Medulla oblongata (tissue), 1 donor: ENCODE measurements around the gene SYCP2.

Experiments used
- DNase-seq: peaks from one replicate; pipeline ENCODE4 v3.0.0-alpha.2; 2015; ENCODE audit errors: extremely low spot score

The SYCP2 gene

DNA sequence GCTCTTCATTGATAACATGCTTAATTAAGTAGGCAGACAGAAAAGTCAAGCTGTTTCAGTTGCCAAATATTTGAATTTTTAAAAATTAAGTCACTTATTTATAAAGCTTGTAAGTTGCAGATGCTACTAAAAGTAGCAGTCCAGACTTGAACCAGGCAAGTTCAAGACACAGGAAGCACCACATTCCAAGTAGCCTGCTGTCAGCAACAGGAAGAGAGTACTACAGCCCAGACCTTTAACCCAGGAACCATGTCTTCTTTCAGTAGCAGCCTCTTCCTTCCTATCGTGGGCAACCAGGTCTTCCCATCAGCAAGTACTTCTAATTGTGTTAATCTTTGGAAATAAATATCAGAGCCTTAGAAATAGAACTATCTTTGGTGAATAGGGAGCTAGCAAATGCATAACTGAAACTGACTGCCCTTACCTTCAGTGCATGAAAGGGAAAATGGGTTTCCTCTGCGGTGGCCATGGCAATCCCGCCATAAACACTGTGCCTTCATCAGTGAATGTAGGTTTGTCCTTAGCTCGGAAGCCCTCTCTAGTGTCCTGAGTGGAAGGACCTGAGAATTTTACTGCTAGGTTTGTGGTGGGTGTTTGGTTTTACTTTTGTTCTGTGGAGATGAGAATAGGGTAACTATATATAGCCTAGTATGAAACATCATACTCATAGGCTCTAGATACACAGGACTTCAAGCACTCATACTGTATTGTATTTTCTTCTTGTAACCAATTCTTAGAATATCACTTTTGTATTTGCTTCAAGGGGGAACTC lies 95.6 kb downstream of the SYCP2 start:
- DNase-seq = no peak

DNA sequence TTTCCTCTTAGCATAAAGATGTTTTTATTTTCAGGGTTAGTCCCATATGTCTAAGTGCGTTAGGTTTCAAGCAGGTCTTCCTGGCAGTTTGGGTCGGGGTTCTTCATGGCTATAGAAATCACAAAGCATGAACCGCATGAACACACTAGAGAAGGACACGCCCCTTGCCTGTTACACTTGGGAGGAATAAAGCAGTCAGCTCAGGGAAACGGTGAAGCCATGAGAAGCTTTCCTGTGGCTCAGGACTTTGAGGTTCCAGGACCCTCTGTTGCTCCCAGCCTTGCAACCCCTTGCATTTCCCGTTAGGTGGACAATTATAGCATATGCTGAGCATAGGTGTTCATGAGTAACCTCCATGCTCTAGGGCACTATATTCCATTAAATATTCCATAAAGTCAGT lies 96.7 kb downstream of the SYCP2 start:
- peak; percentile 30 for DNase-seq

DNA sequence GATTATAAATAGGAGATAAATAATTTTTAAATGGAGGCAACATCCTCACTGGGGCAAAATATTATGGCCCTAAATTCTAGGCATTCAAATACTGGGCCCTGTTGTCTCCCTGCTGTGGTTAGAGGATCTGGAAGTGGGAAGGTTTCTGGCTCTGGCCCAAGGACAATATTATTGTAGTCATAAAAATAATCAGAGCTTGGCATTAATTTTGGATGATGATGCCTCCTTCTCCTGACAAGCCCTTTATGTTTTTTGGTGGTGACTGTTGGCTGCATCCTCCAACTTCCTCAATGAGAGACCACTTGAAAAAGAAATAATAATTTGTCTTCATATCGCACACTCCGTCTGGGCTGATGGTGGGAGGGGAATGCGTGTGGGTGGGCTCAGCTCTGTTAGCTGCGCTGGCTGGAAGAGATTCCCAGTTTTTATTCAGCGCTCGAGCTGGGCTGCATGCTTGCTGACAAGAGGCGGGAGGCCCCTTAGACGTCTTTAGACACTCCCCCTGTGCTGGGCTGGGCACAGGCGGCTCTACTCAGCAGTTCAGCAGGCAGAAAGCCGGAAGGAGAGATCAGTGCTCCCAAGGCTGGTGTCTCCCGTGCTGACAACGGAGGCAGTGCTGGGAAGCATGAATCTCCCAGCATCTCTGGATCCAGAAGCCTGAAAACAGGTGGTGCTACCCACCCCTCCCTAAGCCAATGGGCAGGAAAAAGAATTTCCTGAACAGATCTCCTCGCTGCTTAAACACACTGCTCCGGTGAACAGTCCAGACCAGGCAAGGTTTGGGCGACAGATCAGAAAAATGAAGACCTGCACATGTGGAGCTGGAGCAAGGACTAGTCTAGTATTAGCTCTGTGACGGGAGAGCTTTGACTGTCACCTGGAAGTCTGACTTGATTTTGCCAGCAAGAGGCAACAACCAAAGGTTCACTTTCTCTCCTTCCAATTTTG lies 97.7 kb downstream of the SYCP2 start:
- peak; percentile 79 for DNase-seq

DNA sequence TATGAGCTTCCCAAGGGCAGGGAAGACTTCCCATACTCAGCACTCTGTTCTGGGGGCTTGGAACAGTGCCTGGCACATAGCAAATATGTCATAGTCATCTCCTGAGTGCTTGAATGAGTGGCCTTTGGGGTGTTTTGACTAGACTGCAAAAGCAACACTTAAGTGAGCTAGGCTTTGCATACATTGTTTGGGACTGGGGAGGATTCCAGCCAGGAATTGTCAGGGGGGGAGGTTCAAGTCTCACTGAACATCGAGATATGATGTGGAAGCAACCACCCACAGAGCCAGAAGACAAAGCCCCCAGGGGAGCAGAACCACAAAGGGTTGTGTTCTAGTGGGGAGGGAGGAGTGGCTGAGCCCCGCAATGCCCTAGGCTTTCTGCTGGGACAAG lies 98.4 kb downstream of the SYCP2 start:
- DNase-seq = no peak

DNA sequence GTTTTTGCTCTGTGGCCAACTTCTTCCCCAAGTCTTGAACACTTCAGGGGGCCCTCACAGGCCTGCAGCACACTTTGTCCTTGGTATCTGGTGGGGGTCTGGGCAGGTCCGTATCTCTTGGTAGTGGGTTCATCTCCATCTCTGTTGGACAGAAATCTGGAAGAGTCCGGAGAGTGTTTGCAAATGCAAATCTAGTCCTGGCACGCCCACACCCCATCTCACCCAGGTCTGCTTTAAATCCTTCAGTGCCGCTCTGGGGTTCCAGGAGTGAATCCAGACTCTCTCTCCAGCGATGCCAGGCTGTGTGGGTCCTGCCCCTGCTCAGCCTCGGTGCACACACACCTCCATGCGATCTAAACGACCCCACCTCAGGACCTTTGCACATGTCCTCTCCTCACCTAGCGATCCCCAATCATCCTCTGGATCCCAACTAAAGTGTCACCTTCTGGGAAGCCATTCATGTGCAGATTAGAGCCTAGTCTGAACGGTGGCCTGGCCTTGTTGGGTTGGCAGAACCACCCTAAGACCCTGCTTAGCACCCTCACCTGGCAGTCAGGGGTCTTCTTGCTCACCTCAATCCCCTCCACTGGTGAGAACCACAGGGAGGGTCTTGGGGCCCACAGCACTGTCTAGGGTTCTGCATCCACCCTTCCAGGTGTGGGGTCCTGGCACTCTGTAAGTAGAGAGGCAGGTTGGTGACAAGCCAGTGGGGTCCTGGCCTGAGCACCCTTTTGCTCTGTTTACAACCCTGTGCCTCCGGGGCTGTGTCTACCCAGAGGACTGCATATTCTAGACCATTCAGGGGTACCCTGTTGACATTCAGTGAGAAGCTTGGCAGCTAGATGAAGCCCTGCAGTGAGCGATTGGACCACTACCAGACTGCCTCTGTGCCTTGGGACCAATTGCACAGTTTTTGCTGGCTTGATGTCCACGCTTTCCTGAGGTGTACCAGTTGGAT lies 100.8 kb downstream of the SYCP2 start:
- DNase-seq = no peak

DNA sequence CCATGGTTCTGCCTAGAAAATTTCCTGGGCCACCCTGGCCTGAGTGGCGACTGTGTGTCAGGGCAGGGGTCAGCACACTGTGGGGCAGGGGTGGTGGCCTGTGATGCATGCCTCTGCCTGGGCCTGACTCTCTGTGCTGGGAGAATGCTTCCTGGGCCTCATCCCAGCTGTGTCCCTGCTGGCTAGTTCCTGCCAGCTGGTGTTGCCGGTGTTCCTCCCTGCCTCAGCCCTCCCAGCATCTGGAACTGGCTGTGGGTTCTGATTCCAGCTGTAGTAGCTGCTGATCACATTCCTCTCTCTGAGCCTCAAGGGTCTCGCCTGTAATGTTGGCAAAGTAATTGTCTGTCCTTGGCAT lies 101.5 kb downstream of the SYCP2 start:
- no peak for DNase-seq

DNA sequence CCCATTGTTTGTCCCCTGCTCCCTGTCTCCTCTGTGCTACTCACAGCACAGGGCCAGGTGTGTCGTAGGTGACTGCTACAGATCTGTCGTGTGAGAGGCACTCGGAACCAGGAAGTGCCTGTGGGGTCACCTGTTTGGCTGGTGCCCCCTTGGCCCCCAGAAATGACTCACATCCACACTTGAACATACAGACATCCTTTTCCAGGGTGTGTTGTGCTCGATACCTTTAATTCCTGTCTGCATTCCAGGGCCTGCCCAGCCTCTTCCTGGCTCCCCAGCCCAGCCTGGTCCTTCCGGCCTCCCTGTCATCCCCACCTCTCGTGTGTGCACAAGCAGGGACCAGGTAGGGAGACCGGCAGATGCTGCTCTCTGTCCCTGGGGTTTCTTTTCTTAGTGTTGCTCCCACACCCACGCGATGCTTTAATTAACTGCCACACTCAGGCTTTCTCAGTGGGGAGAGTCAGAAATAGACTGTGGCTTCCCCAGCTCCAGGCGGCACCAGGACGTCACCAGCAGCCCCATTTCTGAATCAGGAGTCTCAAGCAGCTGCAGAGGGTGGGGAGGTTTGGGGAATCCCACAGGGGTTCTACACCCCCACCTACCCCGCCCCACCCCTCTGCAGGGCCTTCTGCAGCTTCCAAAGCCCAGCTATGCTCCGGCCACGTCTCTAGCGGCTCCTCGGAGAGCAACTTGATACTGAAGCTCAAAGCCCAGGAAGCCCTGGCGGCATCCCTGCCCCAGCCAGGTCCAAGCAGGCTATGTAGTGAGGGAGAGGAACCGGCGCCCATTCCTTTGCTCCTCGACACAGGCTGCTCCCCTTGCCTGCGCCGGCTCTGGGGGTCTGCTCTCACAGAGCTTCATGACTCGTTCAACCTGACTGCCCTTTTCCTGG lies 102.2 kb downstream of the SYCP2 start:
- no peak for DNase-seq

DNA sequence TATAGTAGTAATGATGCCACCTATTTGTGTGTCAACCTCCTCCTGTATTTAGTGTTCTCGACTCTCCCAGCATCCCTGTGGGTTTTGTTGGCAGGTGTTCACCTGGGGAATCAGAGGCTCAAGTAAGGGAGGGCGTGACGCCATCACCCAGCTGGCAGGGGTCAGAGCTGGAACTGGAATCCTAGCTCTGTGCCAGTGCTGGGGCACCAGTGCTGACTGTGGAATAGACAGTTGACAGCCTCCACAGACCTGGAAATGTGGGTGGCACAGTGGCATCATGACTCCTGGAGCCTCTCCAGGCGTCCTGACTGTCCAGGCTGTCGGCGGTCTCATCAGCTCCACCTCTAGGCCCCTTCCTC lies 102.8 kb downstream of the SYCP2 start:
- no peak for DNase-seq

DNA sequence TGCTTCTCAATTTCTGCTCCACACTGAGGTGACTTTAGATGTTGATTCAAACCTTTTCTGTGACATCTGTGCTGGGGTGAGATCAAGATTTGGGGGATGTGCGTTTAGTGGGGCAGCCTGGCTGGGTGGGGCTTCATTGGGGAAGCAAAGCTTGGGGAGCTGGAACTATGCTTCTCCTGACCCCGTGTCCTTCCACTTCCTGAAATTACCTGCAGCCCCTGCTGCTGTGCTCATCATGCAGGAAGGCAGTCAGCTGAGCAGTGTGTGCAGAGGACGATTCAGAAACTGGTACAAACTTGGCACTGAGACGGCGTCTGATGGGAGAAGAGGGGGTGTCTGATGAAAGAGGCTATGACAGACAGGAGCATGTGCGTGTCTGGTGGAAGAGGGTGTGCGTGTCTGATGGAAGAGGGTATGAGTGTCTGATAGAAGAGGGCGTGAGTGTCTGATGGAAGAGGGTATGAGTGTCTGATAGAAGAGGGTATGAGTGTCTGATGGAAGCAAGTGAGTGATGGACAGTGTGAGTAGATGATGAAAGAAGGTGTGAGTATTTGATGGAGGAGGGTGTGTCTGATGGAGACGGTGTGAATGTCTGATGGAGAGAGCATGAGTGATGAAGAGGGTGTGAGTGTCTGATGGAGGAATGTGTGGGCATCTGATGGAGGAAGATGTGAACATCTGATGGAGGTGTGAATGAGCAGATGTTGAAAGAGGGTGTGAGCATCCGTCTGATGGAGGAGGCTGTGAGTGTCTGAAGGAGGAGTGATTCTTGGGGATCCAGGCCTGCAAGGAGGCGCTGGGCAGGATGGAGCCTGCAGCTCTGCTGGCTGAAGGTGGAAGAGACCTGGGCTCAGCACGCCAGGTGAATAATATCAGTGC lies 103.4 kb downstream of the SYCP2 start:
- no peak for DNase-seq

DNA sequence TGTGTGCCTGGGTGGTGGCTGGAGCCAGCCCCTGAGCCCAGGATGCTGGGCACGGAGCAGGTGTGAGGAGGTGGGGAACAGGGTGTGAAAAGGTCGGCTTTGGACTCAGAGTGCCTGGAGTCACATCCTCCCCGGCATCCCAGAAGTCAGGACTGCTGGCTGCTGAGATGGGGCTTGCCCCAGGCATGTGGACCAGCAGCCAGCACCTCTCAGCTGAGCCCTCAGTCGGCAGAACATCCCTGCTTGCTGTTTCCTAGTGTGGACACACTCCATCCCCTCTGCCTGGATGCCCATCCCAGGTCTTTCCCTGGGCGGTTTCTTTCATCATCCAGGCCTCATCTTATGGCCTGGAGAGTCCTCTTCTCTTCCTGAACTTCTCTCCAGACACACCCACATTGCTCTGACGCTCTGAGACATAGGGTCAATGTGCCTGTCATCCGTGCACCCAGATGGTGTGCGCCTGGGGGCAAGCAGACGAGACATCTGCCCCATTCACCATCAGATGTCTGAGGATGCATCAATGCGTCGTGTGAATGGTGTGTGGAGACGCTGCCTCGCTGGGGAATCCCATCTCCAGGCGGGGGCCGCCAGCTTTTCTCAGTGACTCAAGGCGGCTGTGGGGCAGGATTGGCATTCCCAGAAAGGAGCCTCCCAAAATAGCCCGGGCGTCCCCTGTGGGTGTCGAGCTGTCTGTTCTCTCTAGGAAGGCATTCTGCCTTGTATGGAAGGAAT lies 104.2 kb downstream of the SYCP2 start:
- DNase-seq = no peak

DNA sequence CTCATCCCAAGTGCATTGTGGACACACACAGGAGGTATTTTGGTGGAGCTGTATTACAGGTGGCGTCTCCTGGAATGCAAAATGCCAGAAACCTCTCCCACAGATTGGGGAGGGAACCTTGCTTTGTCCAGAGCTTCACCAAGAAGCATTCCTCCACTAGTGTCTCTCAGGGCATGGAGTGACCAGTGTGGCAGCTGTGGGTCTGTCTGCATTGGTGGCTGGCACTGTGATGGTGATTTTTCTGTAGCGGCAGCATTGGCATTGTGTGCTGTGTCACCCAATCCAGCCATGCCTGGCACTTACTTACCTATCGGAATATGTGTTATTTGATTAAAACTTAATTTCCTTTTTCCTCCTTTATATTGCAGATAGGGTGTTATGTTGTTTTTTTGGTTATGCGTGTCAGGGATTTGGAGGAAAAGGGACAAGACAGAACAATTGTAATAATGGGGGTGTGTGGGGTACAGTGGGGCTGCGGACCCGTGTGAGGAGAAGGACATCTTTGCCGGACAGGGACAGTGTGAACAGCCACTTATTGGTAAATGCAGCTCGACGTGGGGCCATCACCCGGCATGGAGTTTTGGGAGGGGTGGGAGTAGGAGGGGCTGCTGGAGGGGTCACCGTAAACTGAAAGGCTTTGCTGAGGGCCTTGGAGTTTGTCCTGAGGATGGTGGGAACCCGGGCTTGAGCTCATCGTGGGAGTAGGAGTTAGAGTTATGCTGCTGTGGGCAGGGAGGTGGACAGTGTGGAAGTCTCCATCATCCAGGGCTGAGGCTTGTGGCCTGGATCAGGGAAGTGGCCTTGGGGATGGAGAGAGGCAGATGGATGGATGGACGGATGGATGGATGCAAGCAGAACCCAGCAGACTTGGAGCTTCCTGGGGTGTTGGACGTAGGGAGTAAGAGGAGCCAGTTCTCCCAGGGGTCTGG lies 105.0 kb downstream of the SYCP2 start:
- no peak for DNase-seq

DNA sequence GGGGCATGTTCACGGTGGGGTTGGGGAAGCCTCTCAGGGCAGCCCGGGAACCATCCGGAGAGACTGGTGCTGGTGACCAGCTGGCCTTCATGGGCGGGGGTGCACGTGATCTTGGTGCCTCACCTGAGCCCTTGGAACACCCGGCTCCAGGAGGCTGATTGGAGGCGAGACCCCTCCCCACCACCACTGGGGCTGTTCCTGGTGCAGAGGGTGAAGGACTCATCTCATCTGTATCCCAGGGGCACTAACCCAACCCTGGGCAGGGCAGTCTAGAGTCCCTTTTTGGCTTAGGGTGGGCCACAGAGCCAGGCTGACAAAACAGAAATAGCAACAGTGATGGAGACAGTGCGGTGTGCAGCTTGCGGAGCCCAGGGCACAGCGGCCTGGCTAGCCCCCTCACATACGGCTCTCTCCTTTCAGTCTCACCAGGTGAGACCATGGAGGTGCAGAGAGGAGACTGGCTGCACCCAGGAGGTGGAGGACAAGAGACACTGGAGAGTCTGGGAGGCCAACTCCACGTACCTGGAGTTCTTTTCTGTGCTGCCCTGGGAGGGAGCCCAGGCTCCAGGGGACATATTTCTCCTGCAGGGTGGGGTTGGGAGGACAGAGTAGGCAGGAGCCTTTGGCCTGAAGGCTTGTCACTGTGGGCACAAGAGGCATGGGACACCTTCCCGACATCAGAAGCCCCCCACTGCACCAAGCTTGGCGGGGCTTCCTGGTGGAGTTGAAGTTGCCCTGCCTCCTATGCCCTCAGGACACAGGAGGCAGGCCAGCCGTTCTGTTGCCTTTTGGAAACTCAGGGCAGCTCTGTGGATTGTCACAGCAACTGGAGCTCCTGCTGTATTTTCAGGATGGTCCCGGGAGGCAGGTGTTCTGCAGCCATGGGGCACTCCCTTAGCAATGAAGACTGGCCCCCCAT lies 106.0 kb downstream of the SYCP2 start:
- DNase-seq = no peak

DNA sequence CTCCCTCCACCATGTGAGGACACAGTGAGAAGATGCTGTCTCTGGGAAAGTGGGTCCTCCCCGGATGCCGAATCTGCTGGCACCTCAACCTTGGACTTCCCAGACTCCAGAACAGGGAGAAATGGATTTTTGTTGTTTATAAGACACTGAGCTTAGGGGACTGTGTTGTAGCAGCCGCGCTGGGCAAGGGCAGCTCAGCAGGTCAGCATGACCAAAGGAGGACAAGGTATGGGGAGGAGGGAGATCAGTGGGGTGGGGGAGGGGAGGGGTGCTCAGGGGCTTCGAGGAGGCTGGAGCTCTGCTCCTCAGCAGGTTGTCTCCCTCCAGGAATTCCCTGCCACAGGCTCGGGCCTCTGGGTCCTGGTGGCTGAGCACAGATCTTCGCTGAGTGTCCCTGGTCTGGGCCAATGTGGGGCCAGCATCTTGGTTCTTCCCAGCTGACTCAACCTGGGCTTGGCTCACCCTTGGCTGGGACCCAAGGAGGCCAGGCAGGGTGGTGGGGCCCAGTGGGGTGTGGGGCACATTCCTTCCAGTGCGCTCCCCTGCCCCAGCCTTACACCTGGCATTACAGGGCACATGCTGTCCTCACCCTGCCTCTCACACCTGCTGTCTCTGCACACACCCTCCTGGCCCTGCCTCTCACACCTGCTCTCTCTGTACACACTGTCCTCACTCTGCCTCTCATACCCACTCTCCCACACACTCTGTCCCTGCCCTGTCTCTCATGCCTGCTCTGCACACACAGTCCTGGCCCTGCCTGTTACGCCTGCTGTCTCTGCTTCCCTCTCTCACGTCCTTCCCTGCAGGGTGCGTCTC lies 107.3 kb downstream of the SYCP2 start:
- no peak for DNase-seq

DNA sequence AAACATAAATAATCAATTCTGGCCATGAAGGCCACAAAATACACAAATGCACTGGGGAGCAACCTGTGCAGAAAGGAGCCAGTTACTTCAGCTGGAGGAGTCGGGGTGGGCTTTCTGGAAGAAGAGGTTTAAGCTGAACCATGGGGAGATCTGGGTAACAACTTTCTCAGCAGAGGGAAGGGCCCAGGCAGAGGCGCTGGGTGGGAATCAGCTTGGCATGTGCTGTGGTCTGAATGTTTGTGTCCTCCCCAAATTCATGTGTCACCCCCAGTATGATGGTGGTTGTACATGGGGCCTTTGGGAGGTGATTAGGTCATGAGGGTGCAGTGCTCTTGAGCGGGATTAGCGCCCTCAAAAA lies 107.9 kb downstream of the SYCP2 start:
- DNase-seq = no peak

DNA sequence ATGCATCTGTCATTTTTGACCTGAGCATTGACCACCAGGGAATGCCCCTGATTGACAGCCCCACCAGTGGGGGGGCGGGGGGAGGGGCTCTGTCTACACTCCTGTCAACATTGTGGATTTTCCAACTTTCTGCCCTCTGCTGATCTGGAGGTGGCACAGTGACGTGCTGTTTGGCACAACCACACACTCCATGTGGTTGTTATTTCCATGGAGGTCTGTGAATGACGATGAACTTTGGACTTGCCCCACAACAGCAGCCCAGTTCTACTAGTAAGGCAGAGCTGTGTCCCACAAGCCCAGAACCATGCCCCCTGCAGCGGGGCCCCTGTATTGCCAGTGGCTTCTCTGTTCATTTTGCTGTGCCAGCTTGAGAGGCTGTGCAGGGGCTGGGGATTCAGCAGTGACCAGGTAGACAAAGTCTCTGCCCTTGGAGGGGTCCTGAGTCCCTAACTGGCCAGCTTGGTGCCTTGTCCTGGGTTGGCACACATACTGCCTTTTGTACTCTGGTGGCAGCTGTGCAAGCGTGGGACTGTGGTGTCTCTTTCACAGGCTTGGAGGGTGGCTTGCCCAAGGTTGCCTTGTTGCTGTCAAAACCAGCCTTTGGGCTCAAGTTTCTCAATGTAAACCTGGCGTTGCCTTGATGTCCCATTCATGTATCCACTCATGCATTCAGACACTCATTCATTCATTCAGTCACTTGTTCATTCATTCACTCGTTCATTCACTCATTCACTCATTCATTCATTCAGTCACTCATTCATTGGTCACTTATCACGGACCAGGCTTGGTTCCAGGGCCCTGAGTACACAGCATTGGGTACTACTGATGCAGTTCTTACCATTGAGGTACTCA lies 108.5 kb downstream of the SYCP2 start:
- no peak for DNase-seq
